Testis (tissue), 3 donors: Measurements from ENCODE around the gene CYB561. TPM values are rescaled to one million over a fixed set of nuclear protein-coding genes. Genes with fewer than 3 reads are reported as not detected.

ENCODE experiments used
- DNase-seq: peaks from one replicate; pipeline ENCODE4 v3.0.0-alpha.2; 2019
- H3K27ac ChIP-seq, 2 donors: fragments of 200-600 bp; sonication (generic); one replicate each; pipeline ENCODE4 v1.5.1; 2019
- H3K27me3 ChIP-seq: fragments of 200-600 bp; sonication (generic); one replicate; pipeline ENCODE4 v1.5.1; 2019
- H3K36me3 ChIP-seq: fragments of 200-600 bp; sonication (generic); one replicate; pipeline ENCODE4 v1.5.1; 2017; ENCODE audit warnings: low read depth; ENCODE audit errors: missing control alignments
- H3K4me1 ChIP-seq: fragments of 200-600 bp; sonication (generic); one replicate; pipeline ENCODE4 v1.5.1; 2019
- H3K4me3 ChIP-seq, 2 donors: fragments of 200-600 bp; sonication (generic); one replicate each; pipeline ENCODE4 v1.5.1; 2017 to 2019
- H3K9me3 ChIP-seq: fragments of 200-600 bp; sonication (generic); one replicate; pipeline ENCODE4 v1.5.1; 2017
- POLR2A ChIP-seq: fragments of 450-650 bp; IDR thresholded peaks from one replicate; pipeline ENCODE4 v1.6.1; 2017; ENCODE audit warnings: antibody characterized with exemption, mild to moderate bottlenecking, moderate library complexity
- WGBS, 2 donors: methylation state at CpG; one replicate each; pipeline ENCODE4 v1.1.5; 2018; 5-methylcytosine and 5-hydroxymethylcytosine counted together
- intact Hi-C: fragments of 100-400 bp; cut with DNase I; formaldehyde crosslinking; loops from one replicate; pipeline ENCODE4 v1.15.1; 2023; ENCODE audit warnings: low total_unique reads
- polyA plus RNA-seq: library from polyadenylated mRNA; stranded (reverse); fragments of 350-450 nt; fragmentation: Illumina TruSeq; extraction: RNeasy Lipid Tissue Mini Kit (QIAGEN cat#74804); gene quantifications from one replicate; pipeline ENCODE4 v1.2.3, GENCODE V29; 2014; ENCODE audit warnings: low read depth, low replicate concordance; ENCODE audit not compliant: insufficient read depth
- total RNA-seq, 2 donors: library from RNA; depleted of rRNA; stranded (reverse); fragments of >200 nt; gene quantifications; one replicate each; pipeline ENCODE4 v1.2.3, GENCODE V29; 2016
- TF ChIP-seq, protein P1 (sequence below), 3 experiments: fragments of 450-650 bp in 2 of 3; fragments of 200-600 bp in 1 of 3; sonication (generic) in 1 of 3; IDR thresholded peaks; one replicate each; pipeline ENCODE4 v1.5.1; 2016 to 2019; ENCODE audit warnings: antibody characterized with exemption in 3 of 3, mild to moderate bottlenecking in 2 of 3, moderate library complexity in 1 of 3

The CYB561 gene
- total and polyA plus RNA-seq, 3 donors from 2014 or later = 17.6 to 20.7 (median 19.7) TPM

DNA sequence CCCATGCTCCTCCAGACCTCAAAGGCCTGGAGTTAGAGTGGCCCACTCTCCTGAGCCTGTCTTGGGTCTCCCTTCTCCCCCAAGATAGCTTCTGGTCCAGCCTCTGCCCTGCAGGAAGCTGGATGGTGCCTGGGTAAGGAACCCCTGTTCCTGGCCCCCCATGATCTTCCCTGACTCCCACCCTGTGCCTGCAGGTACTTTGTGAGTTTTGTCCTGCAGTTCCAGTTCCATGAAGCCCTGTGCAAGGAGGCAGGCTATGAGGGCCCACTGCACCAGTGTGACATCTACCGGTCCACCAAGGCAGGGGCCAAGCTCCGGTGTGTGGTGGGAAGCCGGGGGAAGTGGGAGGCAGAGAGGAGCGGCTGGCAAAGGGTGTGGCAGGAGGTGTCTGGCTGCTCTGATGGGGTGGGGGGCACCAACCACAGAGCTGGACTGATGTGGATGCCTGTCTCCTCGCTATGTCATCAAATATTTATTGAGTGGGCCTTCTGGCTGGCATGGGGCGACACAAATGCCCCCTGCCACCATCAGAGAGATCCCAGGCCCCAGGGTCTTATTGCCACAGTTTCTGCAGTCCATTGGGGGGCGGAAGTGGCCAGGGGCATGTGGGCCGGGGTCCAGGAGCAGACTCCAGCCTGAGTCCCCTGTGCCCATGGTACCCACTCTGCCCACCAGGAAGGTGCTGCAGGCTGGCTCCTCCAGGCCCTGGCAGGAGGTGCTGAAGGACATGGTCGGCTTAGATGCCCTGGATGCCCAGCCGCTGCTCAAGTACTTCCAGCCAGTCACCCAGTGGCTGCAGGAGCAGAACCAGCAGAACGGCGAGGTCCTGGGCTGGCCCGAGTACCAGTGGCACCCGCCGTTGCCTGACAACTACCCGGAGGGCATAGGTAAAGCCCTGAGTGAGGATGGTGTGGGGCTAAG lies 37.8 kb upstream of the CYB561 start:
- intact Hi-C loops = no loop called here
- H3K4me1 ChIP-seq = no peaks in the 10 kb centered on the region
- no peaks in the 10 kb centered on the region for H3K27me3 ChIP-seq
- TF ChIP-seq, protein P1, sequence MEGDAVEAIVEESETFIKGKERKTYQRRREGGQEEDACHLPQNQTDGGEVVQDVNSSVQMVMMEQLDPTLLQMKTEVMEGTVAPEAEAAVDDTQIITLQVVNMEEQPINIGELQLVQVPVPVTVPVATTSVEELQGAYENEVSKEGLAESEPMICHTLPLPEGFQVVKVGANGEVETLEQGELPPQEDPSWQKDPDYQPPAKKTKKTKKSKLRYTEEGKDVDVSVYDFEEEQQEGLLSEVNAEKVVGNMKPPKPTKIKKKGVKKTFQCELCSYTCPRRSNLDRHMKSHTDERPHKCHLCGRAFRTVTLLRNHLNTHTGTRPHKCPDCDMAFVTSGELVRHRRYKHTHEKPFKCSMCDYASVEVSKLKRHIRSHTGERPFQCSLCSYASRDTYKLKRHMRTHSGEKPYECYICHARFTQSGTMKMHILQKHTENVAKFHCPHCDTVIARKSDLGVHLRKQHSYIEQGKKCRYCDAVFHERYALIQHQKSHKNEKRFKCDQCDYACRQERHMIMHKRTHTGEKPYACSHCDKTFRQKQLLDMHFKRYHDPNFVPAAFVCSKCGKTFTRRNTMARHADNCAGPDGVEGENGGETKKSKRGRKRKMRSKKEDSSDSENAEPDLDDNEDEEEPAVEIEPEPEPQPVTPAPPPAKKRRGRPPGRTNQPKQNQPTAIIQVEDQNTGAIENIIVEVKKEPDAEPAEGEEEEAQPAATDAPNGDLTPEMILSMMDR (IDR thresholded peaks at IDR 0.05) = no peak
- no peak for TF ChIP-seq POLR2A
- DNase-seq = no peak
- H3K4me3 ChIP-seq = no peak overlapping the region
- H3K36me3 ChIP-seq = no peaks in the 10 kb centered on the region
- no peaks in the 10 kb centered on the region for H3K9me3 ChIP-seq
- no peak overlapping the region for H3K27ac ChIP-seq
- WGBS, 2 donors = 94 to 95% methylated on average over 5 to 16 of the region's 16 CpGs

DNA sequence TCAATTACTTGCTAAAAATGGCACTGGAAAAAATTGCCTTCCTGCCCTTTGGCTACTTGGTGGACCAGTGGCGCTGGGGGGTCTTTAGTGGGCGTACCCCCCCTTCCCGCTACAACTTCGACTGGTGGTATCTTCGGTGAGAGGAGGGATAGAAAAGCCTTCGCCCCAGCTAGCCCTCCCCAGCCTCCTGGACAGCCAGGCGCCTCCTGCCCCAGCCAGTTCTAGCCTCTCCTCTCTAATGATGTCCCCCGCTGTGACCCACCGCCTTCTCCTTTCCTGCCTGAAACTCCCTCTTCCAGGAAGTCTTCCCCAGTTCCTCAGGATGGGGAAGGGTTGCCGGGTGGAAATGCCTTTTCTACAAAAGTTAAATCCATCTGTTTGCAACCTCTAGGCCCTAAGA lies 36.9 kb upstream of the CYB561 start:
- H3K4me1 ChIP-seq = no peaks in the 10 kb centered on the region
- intact Hi-C loops = no loop called here
- H3K27ac ChIP-seq = no peak overlapping the region
- TF ChIP-seq, protein P1 (IDR thresholded peaks at IDR 0.05) = no peak
- TF ChIP-seq POLR2A = no peak
- DNase-seq = no peak
- H3K9me3 ChIP-seq = no peaks in the 10 kb centered on the region
- H3K27me3 ChIP-seq = no peaks in the 10 kb centered on the region
- WGBS, 2 donors = 88 to 89% methylated on average over 10 of the region's 10 CpGs
- H3K4me3 ChIP-seq = no peak overlapping the region
- no peaks in the 10 kb centered on the region for H3K36me3 ChIP-seq

DNA sequence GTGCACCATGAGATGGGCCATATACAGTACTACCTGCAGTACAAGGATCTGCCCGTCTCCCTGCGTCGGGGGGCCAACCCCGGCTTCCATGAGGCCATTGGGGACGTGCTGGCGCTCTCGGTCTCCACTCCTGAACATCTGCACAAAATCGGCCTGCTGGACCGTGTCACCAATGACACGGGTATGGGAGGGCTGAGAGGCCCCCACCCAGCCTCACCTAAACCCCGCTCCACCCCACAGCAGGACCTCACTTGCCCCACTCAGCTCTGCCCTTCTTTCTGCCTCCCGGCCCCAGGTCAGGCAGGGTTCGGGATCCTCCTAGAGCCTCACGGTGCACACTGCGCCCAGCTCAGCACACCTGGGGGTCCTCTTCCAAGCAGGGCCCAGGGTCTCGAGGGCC lies 36.4 kb upstream of the CYB561 start:
- 94 to 96% methylated on average over 16 of the region's 16 CpGs for WGBS, 2 donors
- H3K36me3 ChIP-seq = no peaks in the 10 kb centered on the region
- no peaks in the 10 kb centered on the region for H3K9me3 ChIP-seq
- no peak overlapping the region for H3K4me3 ChIP-seq
- TF ChIP-seq, protein P1 (IDR thresholded peaks at IDR 0.05) = no peak
- no peak for TF ChIP-seq POLR2A
- no peaks in the 10 kb centered on the region for H3K27me3 ChIP-seq
- no peak overlapping the region for H3K27ac ChIP-seq
- no peak for DNase-seq
- intact Hi-C loops = no loop called here
- peaks cover 5% of the 10 kb centered on the region for H3K4me1 ChIP-seq

DNA sequence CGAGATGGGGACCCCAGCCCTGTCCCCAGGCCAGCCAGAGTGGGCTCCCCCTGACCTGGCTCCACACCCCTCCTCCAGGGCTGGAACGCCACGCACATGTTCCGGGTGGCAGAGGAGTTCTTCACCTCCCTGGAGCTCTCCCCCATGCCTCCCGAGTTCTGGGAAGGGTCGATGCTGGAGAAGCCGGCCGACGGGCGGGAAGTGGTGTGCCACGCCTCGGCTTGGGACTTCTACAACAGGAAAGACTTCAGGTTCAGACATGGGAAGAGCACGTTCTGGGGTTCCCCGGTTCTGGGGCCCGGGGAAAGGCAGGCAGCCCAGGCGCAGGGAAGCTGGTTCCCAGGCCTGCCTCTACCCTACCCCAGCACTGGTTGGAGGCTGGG lies 35.4 kb upstream of the CYB561 start:
- TF ChIP-seq POLR2A = no peak
- TF ChIP-seq, protein P1 (IDR thresholded peaks at IDR 0.05) = no peak
- intact Hi-C loops = no loop called here

More for the DNA sequence above, 35.4 kb upstream of the CYB561 start:
- Histone ChIP-seq H3K27ac (no peak overlapping the region), H3K9me3 (no peaks in the 10 kb centered on the region), H3K27me3 (no peaks in the 10 kb centered on the region), H3K4me3 (no peak overlapping the region), H3K4me1 (peaks cover 8% of the 10 kb centered on the region), H3K36me3 (no peaks in the 10 kb centered on the region)
- DNase-seq = no peak
- WGBS, 2 donors = 91 to 97% methylated on average over 5 to 16 of the region's 16 CpGs
